ENCODE measurements around the gene RIGI. TPM values are rescaled to one million over a fixed set of nuclear protein-coding genes. Genes with fewer than 3 reads are reported as not detected.
"Not testable (repeated sequence)": the region's sequence is repeated elsewhere in the genome, so short reads cannot be mapped to it uniquely, and the experiment has no call there.

The RIGI gene
- total and polyA plus RNA-seq, 4 donors: 4.7 to 12.2 (median 8.6) TPM

DNA sequence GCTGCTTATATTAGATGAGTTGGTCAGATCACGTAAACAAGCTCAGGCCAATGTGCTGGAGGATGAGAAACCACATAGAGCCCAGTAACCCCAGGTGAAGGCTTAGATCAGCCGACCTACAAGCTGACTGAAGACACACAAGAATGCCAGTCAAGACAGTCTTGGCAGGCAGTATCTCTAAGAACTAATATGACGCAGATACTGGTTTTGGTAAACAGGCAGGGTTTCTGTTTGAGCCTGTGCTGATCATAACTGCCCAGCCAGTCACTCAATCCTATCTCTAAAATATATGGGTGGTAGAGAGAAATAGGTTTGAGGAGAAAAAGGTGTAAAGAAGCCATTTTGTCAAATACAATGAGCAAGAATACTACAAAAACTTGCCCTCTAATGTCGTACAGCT lies 7.8 kb upstream of the RIGI start:
- H3K27me3 ChIP-seq (ENCODE audit: control insufficient read depth, insufficient read depth, low read length): no peaks in the 10 kb centered on the region
- 91% methylated on average over 3 of the region's 4 CpGs for WGBS (ENCODE audit: insufficient coverage)
- no peaks in the 10 kb centered on the region for H3K4me1 ChIP-seq (ENCODE audit: control insufficient read depth, insufficient read depth, low read length)
- no peak for DNase-seq (ENCODE audit: low read depth in 4 of 6, low spot score in 6 of 6)
- no peak overlapping the region for H3K4me3 ChIP-seq (ENCODE audit: low read depth, low read length)
- H3K36me3 ChIP-seq (ENCODE audit: control insufficient read depth, insufficient read depth, low read length): no peaks in the 10 kb centered on the region
- no peak overlapping the region for H3K27ac ChIP-seq (ENCODE audit: low read depth, low read length)
- H3K9me3 ChIP-seq (ENCODE audit: control insufficient read depth, insufficient read depth, low read length): no peaks in the 10 kb centered on the region

DNA sequence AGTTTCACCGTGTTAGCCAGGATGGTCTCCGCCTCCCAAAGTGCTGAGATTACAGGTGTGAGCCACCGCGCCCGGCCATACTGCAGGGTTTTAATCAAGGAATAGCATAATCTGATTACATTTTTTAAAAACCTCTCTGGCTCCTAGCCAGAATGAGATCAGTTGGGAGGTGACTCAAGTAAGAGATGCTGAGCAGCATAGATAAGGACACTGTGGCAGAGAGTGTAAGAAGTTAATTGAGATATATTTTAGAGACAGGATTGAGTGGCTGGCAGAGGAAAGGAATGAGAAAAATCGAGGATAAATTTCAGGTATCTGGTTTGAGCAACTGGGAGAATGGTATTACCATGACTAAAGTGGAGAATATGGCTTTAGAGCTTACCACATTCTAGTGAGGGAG lies 7.3 kb upstream of the RIGI start:
- Histone ChIP-seq H3K36me3 (ENCODE audit: control insufficient read depth, insufficient read depth, low read length) (no peaks in the 10 kb centered on the region), H3K9me3 (ENCODE audit: control insufficient read depth, insufficient read depth, low read length) (no peaks in the 10 kb centered on the region), H3K4me3 (ENCODE audit: low read depth, low read length) (no peak overlapping the region), H3K27me3 (ENCODE audit: control insufficient read depth, insufficient read depth, low read length) (no peaks in the 10 kb centered on the region), H3K4me1 (ENCODE audit: control insufficient read depth, insufficient read depth, low read length) (no peaks in the 10 kb centered on the region), H3K27ac (ENCODE audit: low read depth, low read length) (no peak overlapping the region)
- DNase-seq (ENCODE audit: low read depth in 4 of 6, low spot score in 6 of 6): no peak
- WGBS (ENCODE audit: insufficient coverage): 97% methylated on average over 2 of the region's 6 CpGs

DNA sequence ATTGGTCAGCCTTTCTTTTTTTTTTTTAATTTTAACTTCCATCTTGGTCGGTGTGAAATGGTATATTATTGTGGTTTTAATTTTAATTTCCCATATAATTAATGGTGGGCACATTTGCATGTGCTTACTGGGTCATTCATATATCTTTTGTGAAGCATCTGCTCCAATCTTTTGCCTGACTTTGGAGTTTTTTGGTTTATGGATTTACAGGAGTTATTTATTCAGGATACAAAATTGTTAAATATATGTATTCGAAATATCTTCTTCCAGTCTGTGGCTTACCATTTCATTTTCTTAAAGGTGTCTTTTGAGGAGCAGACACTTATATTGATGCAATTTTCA lies 682 bp upstream of the RIGI start:
- no peaks in the 10 kb centered on the region for H3K27me3 ChIP-seq (ENCODE audit: control insufficient read depth, insufficient read depth, low read length)
- H3K4me1 ChIP-seq (ENCODE audit: control insufficient read depth, insufficient read depth, low read length): peaks cover 9% of the 10 kb centered on the region
- H3K9me3 ChIP-seq (ENCODE audit: control insufficient read depth, insufficient read depth, low read length): no peaks in the 10 kb centered on the region
- H3K4me3 ChIP-seq (ENCODE audit: low read depth, low read length): peak overlapping the region; percentile 74
- DNase-seq (ENCODE audit: low read depth in 4 of 6, low spot score in 6 of 6): no peak
- peak overlapping the region; percentile 90 for H3K27ac ChIP-seq (ENCODE audit: low read depth, low read length)
- WGBS (ENCODE audit: insufficient coverage): no CpG with 5 or more reads among the region's 2 CpGs
- H3K36me3 ChIP-seq (ENCODE audit: control insufficient read depth, insufficient read depth, low read length): no peaks in the 10 kb centered on the region

DNA sequence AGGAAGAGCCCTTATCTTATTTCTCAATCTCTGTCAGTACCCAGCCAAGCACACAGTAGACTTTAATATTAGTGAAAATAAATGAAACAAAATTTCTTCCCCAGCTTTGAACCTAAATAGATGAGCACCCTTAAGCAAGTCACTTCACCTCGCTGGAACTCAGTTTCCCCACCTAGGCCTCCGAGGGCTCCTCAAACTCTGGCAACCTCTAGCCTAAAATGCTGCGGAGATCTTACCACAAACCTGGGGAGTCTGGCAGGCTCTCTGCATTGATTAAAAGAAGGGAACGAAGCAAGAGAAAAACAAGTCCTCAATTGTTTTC lies 326 bp downstream of the RIGI start:
- no peaks in the 10 kb centered on the region for H3K36me3 ChIP-seq (ENCODE audit: control insufficient read depth, insufficient read depth, low read length)
- 27% methylated on average over 2 of the region's 4 CpGs for WGBS (ENCODE audit: insufficient coverage)
- H3K27me3 ChIP-seq (ENCODE audit: control insufficient read depth, insufficient read depth, low read length): no peaks in the 10 kb centered on the region
- DNase-seq (ENCODE audit: low read depth in 4 of 6, low spot score in 6 of 6): no peak
- H3K9me3 ChIP-seq (ENCODE audit: control insufficient read depth, insufficient read depth, low read length): no peaks in the 10 kb centered on the region
- H3K4me3 ChIP-seq (ENCODE audit: low read depth, low read length): peak overlapping the region; percentile 74
- H3K4me1 ChIP-seq (ENCODE audit: control insufficient read depth, insufficient read depth, low read length): peaks cover 9% of the 10 kb centered on the region
- peak overlapping the region; percentile 90 for H3K27ac ChIP-seq (ENCODE audit: low read depth, low read length)

DNA sequence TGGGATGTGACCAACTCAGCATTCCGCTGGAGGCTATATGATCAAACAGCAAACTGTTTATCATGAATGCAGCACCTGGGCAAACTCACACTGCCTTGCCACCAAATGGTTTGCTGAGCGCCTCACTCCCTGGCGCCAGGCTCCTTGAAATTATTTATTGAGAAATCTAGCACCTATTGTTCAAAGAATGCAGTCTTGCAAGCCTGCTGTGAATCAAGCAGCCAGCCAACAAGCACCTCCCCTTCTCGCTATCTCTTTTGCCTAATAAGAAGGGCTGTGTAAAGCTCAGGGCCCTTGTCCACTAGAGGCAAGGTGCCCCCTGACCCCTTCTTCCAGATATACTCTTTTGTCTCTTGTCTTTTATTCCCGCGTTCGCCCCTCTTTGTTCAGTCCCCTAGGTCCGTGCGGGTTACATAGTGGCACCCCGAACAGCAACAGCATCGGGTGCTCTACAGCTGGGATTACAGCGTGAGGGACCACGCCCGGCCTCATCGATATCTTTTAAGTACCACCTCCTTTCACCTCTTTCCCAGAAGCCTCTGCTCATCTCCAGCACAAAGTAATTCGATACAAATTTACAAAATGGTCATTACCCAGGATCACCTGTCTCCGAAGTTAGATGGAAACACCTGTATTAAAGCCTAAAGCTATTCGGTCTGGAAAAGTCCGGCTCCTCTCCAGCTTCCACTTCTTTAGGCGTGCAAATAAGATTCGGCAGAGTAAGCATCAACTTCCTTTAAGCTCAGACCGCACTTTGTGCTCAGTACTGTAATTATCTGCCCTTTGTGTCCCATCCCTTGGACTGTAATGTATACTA lies 896 bp downstream of the RIGI start:
- H3K27ac ChIP-seq (ENCODE audit: low read depth, low read length): peak overlapping the region; percentile 90
- H3K4me3 ChIP-seq (ENCODE audit: low read depth, low read length): peak overlapping the region; percentile 74
- peak in 3 of 6 donors; percentile 15 to 25 (median 17) for DNase-seq (ENCODE audit: low read depth in 4 of 6, low spot score in 6 of 6)
- H3K27me3 ChIP-seq (ENCODE audit: control insufficient read depth, insufficient read depth, low read length): no peaks in the 10 kb centered on the region
- H3K9me3 ChIP-seq (ENCODE audit: control insufficient read depth, insufficient read depth, low read length): no peaks in the 10 kb centered on the region
- H3K4me1 ChIP-seq (ENCODE audit: control insufficient read depth, insufficient read depth, low read length): peaks cover 9% of the 10 kb centered on the region
- no peaks in the 10 kb centered on the region for H3K36me3 ChIP-seq (ENCODE audit: control insufficient read depth, insufficient read depth, low read length)
- 64% methylated on average over 16 of the region's 22 CpGs for WGBS (ENCODE audit: insufficient coverage)

DNA sequence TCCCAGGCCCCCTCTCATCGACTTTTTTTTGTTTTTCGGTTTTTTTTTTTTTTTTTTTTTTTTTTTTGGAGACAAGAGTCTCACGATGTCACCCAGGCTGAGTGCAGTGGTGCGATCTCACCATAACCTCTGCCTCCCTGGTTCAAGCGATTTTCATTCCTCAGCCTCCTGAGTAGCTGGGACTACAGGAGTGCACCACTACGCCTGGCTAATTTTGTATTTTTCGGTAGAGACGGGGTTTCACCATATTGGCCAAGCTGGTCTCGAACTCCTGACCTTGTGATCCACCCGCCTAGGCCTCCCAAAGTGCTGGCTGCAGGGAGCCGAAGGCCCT lies 1.5 kb downstream of the RIGI start:
- not testable (repeated sequence) for H3K9me3 ChIP-seq (ENCODE audit: control insufficient read depth, insufficient read depth, low read length); H3K36me3 ChIP-seq (ENCODE audit: control insufficient read depth, insufficient read depth, low read length); H3K4me1 ChIP-seq (ENCODE audit: control insufficient read depth, insufficient read depth, low read length); H3K27ac ChIP-seq (ENCODE audit: low read depth, low read length); H3K27me3 ChIP-seq (ENCODE audit: control insufficient read depth, insufficient read depth, low read length); DNase-seq (ENCODE audit: low read depth in 4 of 6, low spot score in 6 of 6); H3K4me3 ChIP-seq (ENCODE audit: low read depth, low read length)
- WGBS (ENCODE audit: insufficient coverage): 94% methylated on average over 9 of the region's 11 CpGs

DNA sequence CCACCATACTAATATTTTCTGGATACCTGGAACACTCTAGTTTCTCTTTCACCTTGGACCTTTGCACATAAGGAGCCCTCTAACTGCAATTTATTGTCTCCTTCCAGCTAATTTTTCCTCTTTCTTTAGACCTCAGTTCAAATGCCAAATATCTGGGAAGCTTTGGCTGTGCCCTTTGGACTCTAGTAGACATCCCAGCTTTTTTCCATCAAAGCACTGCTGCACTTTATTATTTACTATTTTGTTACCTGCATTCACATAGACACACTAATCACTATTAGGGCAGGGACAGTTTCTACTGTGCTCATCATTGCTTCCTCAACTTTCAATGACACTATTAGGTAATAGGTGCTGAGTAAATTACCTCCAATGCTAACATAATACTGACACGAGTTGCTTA lies 2.1 kb downstream of the RIGI start:
- no peak for DNase-seq (ENCODE audit: low read depth in 4 of 6, low spot score in 6 of 6)
- Histone ChIP-seq H3K27ac (ENCODE audit: low read depth, low read length) (no peak overlapping the region), H3K9me3 (ENCODE audit: control insufficient read depth, insufficient read depth, low read length) (no peaks in the 10 kb centered on the region), H3K36me3 (ENCODE audit: control insufficient read depth, insufficient read depth, low read length) (no peaks in the 10 kb centered on the region), H3K4me3 (ENCODE audit: low read depth, low read length) (no peak overlapping the region), H3K4me1 (ENCODE audit: control insufficient read depth, insufficient read depth, low read length) (peaks cover 9% of the 10 kb centered on the region), H3K27me3 (ENCODE audit: control insufficient read depth, insufficient read depth, low read length) (no peaks in the 10 kb centered on the region)
- WGBS (ENCODE audit: insufficient coverage): no CpG with 5 or more reads among the region's 1 CpG

DNA sequence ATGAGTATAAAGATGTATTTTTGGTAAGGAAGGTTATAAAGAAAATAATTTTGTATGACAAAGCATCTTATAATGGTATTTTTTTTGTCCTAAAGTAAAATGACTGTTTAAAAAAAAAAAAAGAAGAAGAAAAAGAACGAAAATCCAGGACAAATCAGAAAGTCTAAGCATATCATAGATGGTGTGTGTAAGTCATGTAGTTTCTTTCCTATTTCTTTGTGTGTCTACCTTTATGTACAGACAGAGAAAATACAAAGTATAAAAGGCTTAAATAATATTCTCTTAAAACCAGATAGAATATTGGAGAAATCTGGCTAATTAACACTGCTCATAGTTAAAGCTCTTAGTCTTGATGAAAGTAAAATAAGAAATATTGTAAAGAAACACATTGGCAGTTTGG lies 7.7 kb downstream of the RIGI start:
- no CpG with 5 or more reads among the region's 1 CpG for WGBS (ENCODE audit: insufficient coverage)
- H3K9me3 ChIP-seq (ENCODE audit: control insufficient read depth, insufficient read depth, low read length): peaks cover 6% of the 10 kb centered on the region
- H3K36me3 ChIP-seq (ENCODE audit: control insufficient read depth, insufficient read depth, low read length): no peaks in the 10 kb centered on the region
- H3K4me3 ChIP-seq (ENCODE audit: low read depth, low read length): no peak overlapping the region
- no peaks in the 10 kb centered on the region for H3K27me3 ChIP-seq (ENCODE audit: control insufficient read depth, insufficient read depth, low read length)
- no peak for DNase-seq (ENCODE audit: low read depth in 4 of 6, low spot score in 6 of 6)
- H3K27ac ChIP-seq (ENCODE audit: low read depth, low read length): no peak overlapping the region
- H3K4me1 ChIP-seq (ENCODE audit: control insufficient read depth, insufficient read depth, low read length): no peaks in the 10 kb centered on the region

DNA sequence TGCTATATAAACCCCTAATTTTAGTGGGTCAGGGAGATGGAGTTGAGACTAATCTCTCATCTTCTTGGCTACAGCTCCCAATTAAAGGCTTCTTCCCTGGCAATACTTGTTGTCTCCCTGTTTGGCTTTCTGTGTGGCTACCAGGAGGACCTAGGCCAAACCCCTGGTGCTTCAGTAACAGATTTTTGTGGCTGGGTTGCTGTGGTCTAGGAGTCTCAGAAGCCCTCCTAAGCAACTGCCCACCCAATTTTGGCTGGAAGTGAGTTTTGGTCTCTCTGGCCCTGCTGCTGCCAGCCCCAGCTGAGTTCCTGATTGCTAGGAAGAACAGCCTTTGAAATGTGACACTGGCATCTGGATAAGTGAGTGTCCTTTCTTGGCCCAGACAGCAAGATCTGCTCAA lies 9.8 kb downstream of the RIGI start:
- Histone ChIP-seq H3K4me1 (ENCODE audit: control insufficient read depth, insufficient read depth, low read length) (no peaks in the 10 kb centered on the region), H3K27me3 (ENCODE audit: control insufficient read depth, insufficient read depth, low read length) (no peaks in the 10 kb centered on the region), H3K4me3 (ENCODE audit: low read depth, low read length) (no peak overlapping the region), H3K9me3 (ENCODE audit: control insufficient read depth, insufficient read depth, low read length) (peaks cover 6% of the 10 kb centered on the region), H3K36me3 (ENCODE audit: control insufficient read depth, insufficient read depth, low read length) (no peaks in the 10 kb centered on the region), H3K27ac (ENCODE audit: low read depth, low read length) (no peak overlapping the region)
- no peak for DNase-seq (ENCODE audit: low read depth in 4 of 6, low spot score in 6 of 6)

DNA sequence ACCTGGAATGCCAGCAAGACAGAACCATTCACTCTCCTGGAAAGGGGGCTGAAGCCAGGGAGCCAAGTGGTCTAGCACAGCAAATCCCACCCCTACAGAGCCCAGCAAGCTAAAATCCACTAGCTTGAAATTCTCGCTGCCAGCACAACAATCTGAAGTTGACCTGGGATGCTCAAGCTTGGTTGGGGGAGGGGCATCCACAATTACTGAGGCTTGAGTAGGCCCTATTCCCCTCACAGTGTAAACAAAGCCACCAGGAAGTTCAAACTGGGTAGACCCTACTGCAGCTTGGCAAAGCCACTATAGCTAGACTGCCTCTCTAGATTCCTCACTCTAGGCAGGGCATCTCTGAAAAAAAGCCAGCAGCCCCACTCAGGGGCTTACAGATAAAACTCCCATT lies 17.3 kb downstream of the RIGI start:
- Histone ChIP-seq H3K9me3 (ENCODE audit: control insufficient read depth, insufficient read depth, low read length) (no peaks in the 10 kb centered on the region), H3K4me3 (ENCODE audit: low read depth, low read length) (no peak overlapping the region), H3K27me3 (ENCODE audit: control insufficient read depth, insufficient read depth, low read length) (no peaks in the 10 kb centered on the region), H3K4me1 (ENCODE audit: control insufficient read depth, insufficient read depth, low read length) (no peaks in the 10 kb centered on the region), H3K36me3 (ENCODE audit: control insufficient read depth, insufficient read depth, low read length) (no peaks in the 10 kb centered on the region), H3K27ac (ENCODE audit: low read depth, low read length) (no peak overlapping the region)
- DNase-seq (ENCODE audit: low read depth in 4 of 6, low spot score in 6 of 6): no peak
- no CpG with 5 or more reads among the region's 1 CpG for WGBS (ENCODE audit: insufficient coverage)

All from spinal cord (tissue), 10 donors.